Measurements from ENCODE around the gene LMOD2.

Gene LMOD2

GRCh38 chr7:123673752-123674398, 18.2 kb downstream of the LMOD2 start:
- no peak for DNase-seq (ENCODE audit: low read depth)

- DNase-seq (ENCODE audit: low read depth), result no peak
Observed at GRCh38 chr7:123674399-123675180, 18.9 kb downstream of the LMOD2 start.

DNA sequence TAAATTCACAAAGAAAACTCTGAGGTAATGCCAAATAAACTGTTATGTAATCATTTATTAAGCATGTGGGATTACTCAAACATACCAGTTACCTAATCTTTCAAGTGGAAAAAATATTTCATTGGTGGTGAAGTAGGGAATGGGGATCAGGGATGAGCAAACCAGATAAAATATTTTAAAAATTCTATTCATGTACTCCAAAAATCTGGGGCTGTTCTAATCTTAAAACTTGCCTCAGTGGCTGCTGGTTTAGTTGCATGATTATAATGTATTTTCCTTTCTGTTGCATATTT, 19.5 kb downstream of the LMOD2 start:
- no peak for DNase-seq (ENCODE audit: low read depth)

DNA sequence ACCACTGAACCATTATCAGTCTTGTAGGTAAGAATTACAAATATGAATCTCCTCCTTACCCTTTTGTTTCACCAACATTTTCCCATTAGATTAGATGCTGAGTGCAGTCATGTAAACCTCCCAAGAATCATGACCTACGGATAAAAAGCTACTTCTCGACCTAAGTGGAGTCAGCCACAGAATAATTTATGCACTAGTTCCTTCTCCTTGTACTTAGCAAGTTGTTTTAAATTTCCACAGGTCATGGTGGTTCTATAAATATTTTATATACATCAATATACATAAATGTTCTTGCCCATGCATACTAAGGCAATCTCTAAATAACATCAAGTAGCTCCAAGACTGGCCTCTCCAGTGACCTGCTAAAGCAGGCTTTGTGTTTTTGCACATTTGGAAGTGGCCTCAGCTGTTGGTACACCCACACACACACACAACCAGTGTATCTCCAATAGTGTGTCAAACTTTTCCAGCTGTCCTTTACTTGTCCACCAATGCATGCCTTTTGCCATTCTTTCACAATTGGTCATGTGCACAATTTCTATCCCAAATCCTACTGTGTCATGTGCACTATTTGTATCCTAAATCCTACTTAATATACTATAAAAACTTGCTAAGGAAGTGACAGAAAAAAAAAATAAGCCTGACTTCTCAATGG, 21.5 kb downstream of the LMOD2 start:
- DNase-seq (ENCODE audit: low read depth), result no peak

- no peak for DNase-seq (ENCODE audit: low read depth)
Observed at GRCh38 chr7:123679614-123680013, 23.9 kb downstream of the LMOD2 start.

DNA sequence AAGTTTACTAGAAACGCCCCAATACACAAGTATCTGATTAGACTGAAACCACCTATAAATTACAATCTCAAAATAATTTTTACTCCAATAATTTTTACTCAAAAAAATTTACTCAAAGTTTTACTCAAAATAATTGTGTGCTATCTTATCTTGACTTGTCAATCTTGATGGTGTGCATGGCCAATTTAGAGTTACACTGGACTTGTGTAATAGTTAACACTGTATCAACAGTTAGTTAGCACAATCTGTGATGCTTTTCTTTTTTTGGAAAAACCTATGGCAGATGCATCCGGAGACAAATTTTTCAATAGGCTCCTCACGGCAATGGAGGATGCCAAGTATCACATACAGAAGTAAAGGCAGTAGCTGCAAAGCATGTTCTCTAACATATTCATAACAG, 24.9 kb downstream of the LMOD2 start:
- DNase-seq (ENCODE audit: low read depth), result no peak

DNA sequence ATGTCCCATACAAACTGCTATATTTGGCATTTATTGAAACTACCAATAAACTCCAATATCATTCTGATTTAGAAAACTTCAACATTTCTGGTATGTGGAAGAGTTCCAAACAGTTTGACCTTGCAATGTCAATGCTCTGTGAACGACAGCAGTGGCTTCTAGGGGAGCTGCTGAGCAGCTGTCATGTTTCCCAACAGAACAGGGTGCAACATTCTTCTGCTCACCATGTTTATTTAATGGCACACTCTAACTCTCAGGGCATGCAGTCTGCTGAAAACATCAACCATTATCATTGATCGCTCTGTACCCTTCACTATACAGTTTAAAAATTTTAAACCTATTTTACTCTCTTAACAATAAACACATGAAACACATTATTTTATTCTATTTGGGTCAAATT, 25.9 kb downstream of the LMOD2 start:
- DNase-seq (ENCODE audit: low read depth), result no peak

- no peak for DNase-seq (ENCODE audit: low read depth)
Observed at GRCh38 chr7:123682690-123683089, 27.0 kb downstream of the LMOD2 start.

GRCh38 chr7:123687161-123687560, 31.5 kb downstream of the LMOD2 start:
- no peak for DNase-seq (ENCODE audit: low read depth)

DNA sequence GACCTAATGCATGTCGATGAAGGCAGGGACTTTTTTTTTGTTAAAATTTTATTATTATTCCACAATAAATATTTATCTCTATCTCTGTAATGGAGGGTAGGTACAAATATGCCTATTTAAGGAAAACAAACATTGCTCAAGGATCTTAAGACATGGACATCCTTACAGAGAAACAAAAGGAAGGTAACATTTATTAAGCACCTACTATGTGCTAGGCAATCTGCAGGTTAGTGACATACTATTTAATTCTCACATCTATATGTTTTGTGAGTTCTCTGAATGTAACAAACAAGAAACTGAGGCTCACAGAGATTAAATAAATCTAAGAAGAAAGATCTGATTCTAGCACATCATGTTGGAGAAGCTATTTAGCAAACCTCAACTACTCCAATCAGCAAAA, 32.1 kb downstream of the LMOD2 start:
- DNase-seq (ENCODE audit: low read depth), result no peak

- no peak for DNase-seq (ENCODE audit: low read depth)
Observed at GRCh38 chr7:123689250-123689649, 33.6 kb downstream of the LMOD2 start.

GRCh38 chr7:123690550-123690949, 34.9 kb downstream of the LMOD2 start:
- no peak for DNase-seq (ENCODE audit: low read depth)

- no peak for DNase-seq (ENCODE audit: low read depth)
Observed at GRCh38 chr7:123692471-123692877, 36.8 kb downstream of the LMOD2 start.

- DNase-seq (ENCODE audit: low read depth), result no peak
Observed at GRCh38 chr7:123695944-123696677, 40.4 kb downstream of the LMOD2 start.

GRCh38 chr7:123705211-123705901, 49.7 kb downstream of the LMOD2 start:
- DNase-seq (ENCODE audit: low read depth), result no peak

- no peak for DNase-seq (ENCODE audit: low read depth)
Observed at GRCh38 chr7:123709525-123709924, 53.9 kb downstream of the LMOD2 start.

GRCh38 chr7:123710683-123711082, 55.0 kb downstream of the LMOD2 start:
- DNase-seq (ENCODE audit: low read depth), result no peak

DNA sequence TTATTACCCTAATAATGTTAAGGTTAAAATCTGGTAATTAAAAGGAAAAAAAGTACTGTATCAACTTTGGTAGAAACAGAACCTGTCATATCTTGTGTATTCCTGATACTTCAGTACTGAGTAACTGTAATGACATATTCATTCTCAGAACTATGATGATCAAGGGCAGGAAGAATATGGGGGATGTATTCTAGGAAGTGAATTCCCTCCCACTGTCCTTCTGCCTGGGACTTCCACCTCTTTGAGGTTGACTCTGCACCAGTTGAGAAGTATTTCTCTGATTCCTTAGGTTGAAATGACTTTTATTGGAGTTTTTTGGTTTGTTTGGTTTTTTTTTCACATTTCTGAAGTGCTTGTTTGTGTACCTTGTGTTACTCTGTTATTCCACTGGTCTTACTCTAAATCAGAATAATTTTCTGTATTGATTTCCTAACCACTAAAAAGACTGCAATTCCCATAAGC, 56.2 kb downstream of the LMOD2 start:
- DNase-seq (ENCODE audit: low read depth), result no peak

DNA sequence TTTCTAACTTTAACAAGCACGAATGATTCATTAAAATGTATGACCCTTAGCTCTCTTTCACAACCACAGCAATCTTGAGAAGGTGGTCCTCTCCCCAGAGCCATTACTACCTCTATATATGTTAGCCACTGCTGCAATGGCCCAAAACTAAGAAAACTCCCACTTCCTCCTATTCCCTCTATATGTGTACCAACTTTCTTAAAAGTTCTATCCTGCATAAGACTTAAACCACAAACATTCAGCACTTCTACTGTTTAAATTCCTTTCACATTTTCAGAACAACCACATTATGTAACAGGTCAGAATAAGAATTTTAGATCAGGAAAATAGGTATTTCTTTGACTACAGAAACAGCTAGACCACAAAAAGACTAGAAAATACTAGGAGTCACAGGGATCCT, 57.0 kb downstream of the LMOD2 start:
- DNase-seq (ENCODE audit: low read depth), result no peak
